Activated T-helper 17 cell treated with anti-CD3 and anti-CD28 coated beads, Interleukin-2, amount 50 U/mL, for 72 hours (primary cell): ENCODE data around the gene ACP5. TPM values are rescaled to one million over a fixed set of nuclear protein-coding genes. Genes with fewer than 3 reads are reported as not detected.
A peak's percentile ranks its signal among the peaks of the same experiment; 100 is the strongest.
"Not testable (repeated sequence)": the region's sequence is repeated elsewhere in the genome, so short reads cannot be mapped to it uniquely, and the experiment has no call there.

Experiments
- ATAC-seq: fragments of 150-1000 bp; cut with Tn5 transposase; replicated peaks from 2 replicates; pipeline ENCODE4 v1.10.0; 2021; ENCODE audit warnings: mild to moderate bottlenecking, moderate library complexity
- H3K27ac Mint-ChIP-seq: one replicate; pipeline ENCODE4 v1.8.0; 2022; ENCODE audit warnings: mixed read lengths
- H3K27me3 Mint-ChIP-seq: one replicate; pipeline ENCODE4 v1.8.0; 2022; ENCODE audit warnings: mixed read lengths
- H3K36me3 Mint-ChIP-seq: one replicate; pipeline ENCODE4 v1.8.0; 2022; ENCODE audit warnings: low read depth, mild to moderate bottlenecking, mixed read lengths
- H3K4me1 Mint-ChIP-seq: one replicate; pipeline ENCODE4 v1.8.0; 2022; ENCODE audit warnings: mixed read lengths
- H3K4me3 Mint-ChIP-seq: one replicate; pipeline ENCODE4 v1.8.0; 2022; ENCODE audit warnings: mild to moderate bottlenecking, mixed read lengths
- H3K9me3 Mint-ChIP-seq: one replicate; pipeline ENCODE4 v1.8.0; 2022; ENCODE audit warnings: mixed read lengths
- total RNA-seq, 2 donors: library from RNA; stranded (reverse); gene quantifications; one replicate each; pipeline ENCODE4 v1.2.3, GENCODE V29; 2022

ACP5 gene
- 10 to 100 TPM; 19.9 to 26.3 TPM for total RNA-seq

- H3K27me3 Mint-ChIP-seq = no peaks in the 10 kb centered on the region
- no peaks in the 10 kb centered on the region for H3K9me3 Mint-ChIP-seq
- H3K36me3 Mint-ChIP-seq = no peaks in the 10 kb centered on the region
- H3K4me1 Mint-ChIP-seq = peaks cover 13% of the 10 kb centered on the region
- ATAC-seq = no peak
- H3K4me3 Mint-ChIP-seq = peak within 1 kb of the TSS; percentile 66
- H3K27ac Mint-ChIP-seq = no peak within 1 kb of the TSS
These were observed at the start of gene ACP5 for GRCh38 chr19:11577451-11578257. ACP5 (minus strand) TSS chr19:11577645; CDS start chr19:11577317, 328 bp downstream.

GRCh38 chr19:11626252-11626651 lies 48.8 kb upstream of the ACP5 start:
- Mint-ChIP-seq H3K9me3 (no peaks in the 10 kb centered on the region), H3K27me3 (peaks cover 16% of the 10 kb centered on the region), H3K4me3 (no peak overlapping the region), H3K27ac (no peak overlapping the region), H3K4me1 (no peaks in the 10 kb centered on the region), H3K36me3 (peaks cover 1% of the 10 kb centered on the region)
- no peak for ATAC-seq

- Mint-ChIP-seq H3K4me3 (peak overlapping the region; percentile 62), H3K27me3 (peaks cover 11% of the 10 kb centered on the region), H3K9me3 (no peaks in the 10 kb centered on the region), H3K4me1 (no peaks in the 10 kb centered on the region), H3K36me3 (peaks cover 23% of the 10 kb centered on the region), H3K27ac (no peak overlapping the region)
- peak; percentile 60 for ATAC-seq
These were observed 46.6 kb upstream of the ACP5 start for GRCh38 chr19:11624069-11624463.

GRCh38 chr19:11622401-11622800 lies 45.0 kb upstream of the ACP5 start:
- H3K9me3 Mint-ChIP-seq, ATAC-seq, H3K4me3 Mint-ChIP-seq, H3K27ac Mint-ChIP-seq, H3K4me1 Mint-ChIP-seq: not testable (repeated sequence)
- peaks cover 11% of the 10 kb centered on the region for H3K27me3 Mint-ChIP-seq
- H3K36me3 Mint-ChIP-seq = peaks cover 39% of the 10 kb centered on the region

GRCh38 chr19:11620553-11620952 lies 43.1 kb upstream of the ACP5 start:
- peaks cover 5% of the 10 kb centered on the region for H3K27me3 Mint-ChIP-seq
- no peaks in the 10 kb centered on the region for H3K4me1 Mint-ChIP-seq
- peaks cover 6% of the 10 kb centered on the region for H3K9me3 Mint-ChIP-seq
- H3K36me3 Mint-ChIP-seq = peaks cover 58% of the 10 kb centered on the region
- no peak overlapping the region for H3K27ac Mint-ChIP-seq
- H3K4me3 Mint-ChIP-seq = no peak overlapping the region
- ATAC-seq = no peak

GRCh38 chr19:11617180-11618062 lies 40.0 kb upstream of the ACP5 start:
- Mint-ChIP-seq H3K27me3 (no peaks in the 10 kb centered on the region), H3K27ac (no peak overlapping the region), H3K36me3 (peaks cover 76% of the 10 kb centered on the region), H3K4me1 (no peaks in the 10 kb centered on the region), H3K9me3 (peaks cover 6% of the 10 kb centered on the region), H3K4me3 (no peak overlapping the region)
- no peak for ATAC-seq

GRCh38 chr19:11612816-11613511 lies 35.5 kb upstream of the ACP5 start:
- H3K9me3 Mint-ChIP-seq = peaks cover 6% of the 10 kb centered on the region
- H3K4me3 Mint-ChIP-seq = no peak overlapping the region
- ATAC-seq = no peak
- H3K4me1 Mint-ChIP-seq = no peaks in the 10 kb centered on the region
- H3K27ac Mint-ChIP-seq = no peak overlapping the region
- H3K27me3 Mint-ChIP-seq = no peaks in the 10 kb centered on the region
- H3K36me3 Mint-ChIP-seq = peaks cover 43% of the 10 kb centered on the region

GRCh38 chr19:11611730-11612129 lies 34.3 kb upstream of the ACP5 start:
- Mint-ChIP-seq H3K27me3 (no peaks in the 10 kb centered on the region), H3K4me1 (no peaks in the 10 kb centered on the region), H3K9me3 (peaks cover 2% of the 10 kb centered on the region), H3K27ac (no peak overlapping the region), H3K4me3 (no peak overlapping the region), H3K36me3 (peaks cover 40% of the 10 kb centered on the region)
- no peak for ATAC-seq

- H3K9me3 Mint-ChIP-seq = no peaks in the 10 kb centered on the region
- peaks cover 38% of the 10 kb centered on the region for H3K36me3 Mint-ChIP-seq
- no peak overlapping the region for H3K4me3 Mint-ChIP-seq
- H3K4me1 Mint-ChIP-seq = no peaks in the 10 kb centered on the region
- H3K27me3 Mint-ChIP-seq = no peaks in the 10 kb centered on the region
- ATAC-seq = no peak
- no peak overlapping the region for H3K27ac Mint-ChIP-seq
These were observed 29.0 kb upstream of the ACP5 start for GRCh38 chr19:11606484-11606883.

GRCh38 chr19:11599704-11600103 lies 22.3 kb upstream of the ACP5 start:
- peaks cover 22% of the 10 kb centered on the region for H3K36me3 Mint-ChIP-seq
- not testable (repeated sequence) for H3K9me3 Mint-ChIP-seq, H3K4me3 Mint-ChIP-seq, H3K4me1 Mint-ChIP-seq, H3K27ac Mint-ChIP-seq, H3K27me3 Mint-ChIP-seq, ATAC-seq

- Mint-ChIP-seq H3K27ac (peak overlapping the region; percentile 36), H3K36me3 (peaks cover 15% of the 10 kb centered on the region)
- no peak for ATAC-seq
These were observed 21.3 kb upstream of the ACP5 start for GRCh38 chr19:11598746-11599145.

GRCh38 chr19:11598103-11598483 lies 20.6 kb upstream of the ACP5 start:
- peaks cover 11% of the 10 kb centered on the region for H3K36me3 Mint-ChIP-seq
- peak overlapping the region; percentile 84 for H3K27ac Mint-ChIP-seq
- H3K4me3 Mint-ChIP-seq = peak overlapping the region; percentile 88
- no peaks in the 10 kb centered on the region for H3K9me3 Mint-ChIP-seq
- ATAC-seq = no peak
- H3K27me3 Mint-ChIP-seq = no peaks in the 10 kb centered on the region
- no peaks in the 10 kb centered on the region for H3K4me1 Mint-ChIP-seq

More at GRCh38 chr19:11598746-11599145, 21.3 kb upstream of the ACP5 start:
- H3K4me1 Mint-ChIP-seq = no peaks in the 10 kb centered on the region
- no peaks in the 10 kb centered on the region for H3K27me3 Mint-ChIP-seq
- no peaks in the 10 kb centered on the region for H3K9me3 Mint-ChIP-seq
- H3K4me3 Mint-ChIP-seq = peak overlapping the region; percentile 88

GRCh38 chr19:11597202-11598102 lies 20.0 kb upstream of the ACP5 start, which contains the start of gene ZNF627:
ZNF627 (plus strand) TSS chr19:11597483; CDS start chr19:11597628, 145 bp downstream.
- Mint-ChIP-seq H3K9me3 (no peaks in the 10 kb centered on the region), H3K4me1 (no peaks in the 10 kb centered on the region), H3K27ac (peak within 1 kb of the TSS; percentile 84), H3K4me3 (peak within 1 kb of the TSS; percentile 88), H3K27me3 (no peaks in the 10 kb centered on the region), H3K36me3 (peaks cover 6% of the 10 kb centered on the region)
- peak; percentile 100 for ATAC-seq
